ENCODE data around the gene PIEZO1.

Gene PIEZO1

DNA sequence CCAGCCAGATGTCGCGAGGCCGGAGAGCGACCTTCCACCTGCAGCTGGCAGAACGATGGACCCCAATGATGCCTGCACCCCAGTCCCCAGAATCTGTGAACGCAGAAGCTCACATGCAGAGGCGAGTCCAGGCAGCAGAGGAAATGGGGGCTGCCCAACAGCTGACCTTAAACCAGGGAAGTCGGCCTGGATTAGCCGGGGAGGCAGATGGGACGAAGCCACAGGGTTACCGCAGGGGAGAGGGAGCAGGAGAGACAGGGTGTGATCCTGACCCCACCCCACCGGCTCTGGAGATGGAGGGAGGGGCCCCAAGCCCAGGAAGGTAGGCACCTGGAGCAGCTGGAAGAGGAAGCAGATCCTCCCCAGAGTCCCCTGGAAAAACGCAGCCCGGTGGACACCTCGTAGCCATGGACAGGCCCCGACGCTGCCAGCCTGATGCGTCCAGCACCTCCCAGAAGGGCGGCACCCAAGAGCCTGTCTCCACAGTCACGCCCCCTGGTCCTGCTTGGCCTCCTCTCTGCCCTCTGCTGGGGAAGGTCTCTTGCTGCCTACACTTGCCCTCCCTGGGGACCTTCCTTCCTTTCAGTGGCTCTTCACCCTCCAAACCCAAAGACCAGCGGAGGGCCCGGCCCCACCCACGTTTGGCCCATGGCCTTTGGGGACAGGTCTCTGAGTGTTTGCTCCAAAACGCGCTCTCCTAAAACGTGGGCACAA is 37.3 kb downstream of the PIEZO1 start:
- DNase-seq: no peak

DNA sequence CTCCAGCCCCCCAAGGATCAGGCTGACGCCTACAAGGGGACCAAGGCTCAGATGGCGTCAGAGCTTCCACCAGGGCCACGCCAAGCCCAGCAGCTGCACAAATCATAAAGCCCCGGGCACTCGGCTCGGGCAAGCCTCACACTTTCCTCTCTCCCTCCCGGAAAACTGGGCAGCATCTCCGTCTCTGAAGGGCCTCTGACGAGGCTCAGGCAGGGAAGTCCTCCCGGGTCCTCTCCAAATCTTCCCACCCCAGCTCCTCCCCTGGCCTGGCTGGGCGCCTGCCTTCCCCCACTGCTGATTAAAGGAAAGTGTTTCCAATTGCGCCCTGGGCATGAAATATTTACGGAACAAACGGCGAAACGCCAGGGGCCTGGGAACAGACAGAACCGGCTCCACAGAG is 38.5 kb downstream of the PIEZO1 start:
- DNase-seq: no peak

DNA sequence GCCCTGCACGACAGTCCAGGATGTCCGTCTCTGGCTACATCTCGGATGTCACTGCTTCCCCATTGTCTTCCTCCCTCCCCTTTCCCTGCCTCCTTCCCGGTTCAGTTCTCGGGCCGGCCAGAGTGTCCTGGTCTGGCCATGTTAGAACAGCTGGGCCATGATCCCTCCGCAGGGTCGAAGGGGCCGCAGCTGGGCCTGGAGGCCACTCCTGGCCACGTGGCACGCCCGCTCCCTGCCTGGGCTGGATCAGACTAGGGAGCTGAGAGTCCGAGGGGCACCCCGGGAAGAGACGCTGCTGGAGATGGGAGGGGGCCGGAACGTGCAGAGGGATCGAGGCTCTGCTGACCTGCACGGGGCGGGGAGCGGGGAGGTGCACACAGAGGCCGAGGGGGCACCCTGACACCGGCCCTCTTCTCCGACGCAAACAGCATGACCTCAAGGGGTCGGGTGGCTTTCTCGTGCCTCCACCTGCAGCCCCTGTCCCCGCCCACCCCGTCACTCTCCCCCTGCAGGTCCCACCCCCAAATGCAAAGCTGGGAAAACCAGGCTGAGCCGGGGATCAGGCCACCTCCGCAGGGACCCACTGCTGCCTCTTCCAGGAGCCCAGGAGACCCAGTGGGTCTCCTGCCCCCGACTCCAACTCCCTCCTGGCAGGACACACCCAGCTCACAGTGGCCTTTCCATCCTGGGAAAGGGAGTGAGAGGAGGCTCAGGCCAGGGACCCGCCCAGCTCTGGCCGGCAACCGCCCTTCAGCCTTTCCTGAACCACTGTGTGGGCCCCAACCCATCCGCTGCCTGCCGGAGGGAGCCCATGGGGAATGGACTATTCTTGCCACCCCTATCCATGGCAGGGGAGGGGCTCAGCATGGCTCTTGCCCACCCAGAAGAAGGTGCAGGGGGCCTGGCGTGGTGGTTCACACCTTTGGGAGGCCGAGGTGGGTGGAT is 40.2 kb downstream of the PIEZO1 start:
- DNase-seq: no peak

DNA sequence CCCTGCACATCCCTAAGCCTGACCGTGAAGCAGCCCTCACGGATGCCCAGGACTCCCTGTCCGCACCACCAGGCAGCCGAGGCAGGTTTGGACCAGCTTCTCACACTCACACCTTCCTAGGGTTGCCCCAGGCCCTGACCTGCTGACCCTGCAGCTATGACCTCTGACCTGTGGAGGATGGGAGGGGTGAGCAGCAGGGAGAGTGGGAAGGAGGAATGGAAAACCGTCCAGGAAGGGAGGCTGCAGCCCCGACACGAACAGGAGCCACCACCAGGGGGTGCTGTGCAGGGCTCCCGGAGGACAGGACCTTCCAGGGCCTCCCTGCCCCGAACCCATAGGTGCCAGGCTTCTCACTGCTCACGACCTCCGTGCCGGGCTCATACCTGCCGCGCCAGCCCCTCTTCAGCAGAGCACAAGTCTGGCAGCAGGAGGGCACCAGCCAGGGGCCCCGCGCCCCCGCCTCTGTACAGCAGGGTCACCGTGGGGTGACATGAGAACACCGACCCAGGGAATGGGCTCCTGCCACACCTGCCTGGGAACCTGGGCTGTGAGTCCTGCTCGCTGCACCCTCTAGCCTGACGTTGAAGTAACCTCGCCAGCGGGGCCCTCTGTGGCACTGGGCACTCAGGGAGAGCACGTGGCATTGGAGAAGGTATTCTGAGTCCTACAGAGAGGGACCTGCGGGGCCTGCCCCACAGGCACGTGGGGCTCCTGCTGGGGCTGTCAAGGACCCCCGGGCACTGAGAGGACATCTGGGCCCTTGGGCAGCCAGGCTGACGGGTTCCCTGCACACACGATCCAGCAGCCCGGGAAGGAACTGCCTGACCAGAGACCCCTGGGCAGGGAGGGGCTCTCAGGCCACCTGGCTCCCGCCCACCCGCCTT is 41.1 kb downstream of the PIEZO1 start:
- no peak for DNase-seq

DNA sequence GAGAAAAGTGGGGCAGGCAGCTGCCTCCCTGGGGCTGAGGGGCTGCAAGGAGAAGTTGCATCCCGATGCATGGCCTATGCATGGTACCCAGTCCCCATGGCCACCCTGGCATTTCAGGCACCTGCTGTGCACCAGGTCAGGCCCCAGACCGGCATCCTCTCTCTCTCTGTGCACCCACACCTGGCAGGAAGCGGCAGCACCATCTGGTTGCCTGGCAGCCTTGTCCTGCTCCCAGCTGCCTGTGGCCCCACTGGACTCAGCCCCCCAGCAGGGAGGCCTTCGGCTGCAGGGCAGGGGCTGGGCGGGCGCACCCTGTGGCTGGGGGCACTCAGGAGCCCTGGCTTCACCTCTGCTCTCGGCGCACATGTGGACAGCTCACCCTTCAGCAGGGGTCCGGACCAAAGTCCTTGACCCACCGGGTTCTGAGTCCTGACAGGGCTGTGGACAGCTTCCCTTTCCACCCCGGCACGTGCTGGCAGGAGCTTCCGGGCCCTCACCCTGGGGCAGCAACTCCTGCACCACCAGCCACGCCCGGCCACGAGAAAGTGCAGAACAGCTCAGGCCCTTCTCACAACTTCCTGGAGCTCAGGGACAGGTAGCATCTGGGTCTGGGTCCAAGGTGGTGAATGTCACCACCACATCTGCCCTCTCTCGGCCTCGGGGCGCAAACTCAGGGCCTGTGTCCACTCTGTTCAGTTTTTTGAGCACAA is 42.0 kb downstream of the PIEZO1 start:
- no peak for DNase-seq

DNA sequence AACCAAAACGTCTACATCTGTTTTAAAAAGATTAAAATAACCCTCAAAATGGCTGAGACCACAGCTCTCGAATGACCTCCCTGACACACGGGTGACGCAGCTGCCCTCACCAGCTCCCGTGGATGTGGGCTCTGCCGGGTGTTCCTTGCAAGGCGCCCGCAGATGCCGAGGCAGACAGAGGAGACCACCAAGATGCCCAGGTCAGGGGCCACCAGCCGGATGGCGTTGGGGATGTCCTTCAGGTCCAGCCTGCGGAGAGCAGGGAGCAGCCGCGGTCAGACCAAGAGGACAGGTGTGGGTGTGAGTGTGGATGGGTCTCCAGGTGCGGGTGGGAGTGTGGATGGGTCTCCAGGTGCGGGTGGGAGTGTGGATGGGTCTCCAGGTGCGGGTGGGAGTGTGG is 43.7 kb downstream of the PIEZO1 start:
- no peak for DNase-seq

DNA sequence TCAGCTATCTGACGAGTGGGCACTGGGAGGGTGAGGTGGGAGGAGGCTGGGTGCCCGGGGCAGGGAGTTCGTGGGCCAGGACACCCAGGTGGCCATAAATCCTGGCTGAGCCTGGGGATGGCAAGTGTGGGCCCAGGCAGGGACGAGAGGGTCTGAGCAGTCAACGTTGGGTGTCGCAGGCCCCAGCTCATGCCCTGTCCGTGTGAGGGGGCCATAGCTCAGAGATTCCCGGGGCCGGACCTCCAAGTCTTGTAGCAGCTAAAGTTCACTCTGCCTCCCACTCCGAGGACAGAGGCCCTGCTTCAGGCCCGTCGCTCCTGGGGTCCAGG is 44.3 kb downstream of the PIEZO1 start:
- no peak for DNase-seq

DNA sequence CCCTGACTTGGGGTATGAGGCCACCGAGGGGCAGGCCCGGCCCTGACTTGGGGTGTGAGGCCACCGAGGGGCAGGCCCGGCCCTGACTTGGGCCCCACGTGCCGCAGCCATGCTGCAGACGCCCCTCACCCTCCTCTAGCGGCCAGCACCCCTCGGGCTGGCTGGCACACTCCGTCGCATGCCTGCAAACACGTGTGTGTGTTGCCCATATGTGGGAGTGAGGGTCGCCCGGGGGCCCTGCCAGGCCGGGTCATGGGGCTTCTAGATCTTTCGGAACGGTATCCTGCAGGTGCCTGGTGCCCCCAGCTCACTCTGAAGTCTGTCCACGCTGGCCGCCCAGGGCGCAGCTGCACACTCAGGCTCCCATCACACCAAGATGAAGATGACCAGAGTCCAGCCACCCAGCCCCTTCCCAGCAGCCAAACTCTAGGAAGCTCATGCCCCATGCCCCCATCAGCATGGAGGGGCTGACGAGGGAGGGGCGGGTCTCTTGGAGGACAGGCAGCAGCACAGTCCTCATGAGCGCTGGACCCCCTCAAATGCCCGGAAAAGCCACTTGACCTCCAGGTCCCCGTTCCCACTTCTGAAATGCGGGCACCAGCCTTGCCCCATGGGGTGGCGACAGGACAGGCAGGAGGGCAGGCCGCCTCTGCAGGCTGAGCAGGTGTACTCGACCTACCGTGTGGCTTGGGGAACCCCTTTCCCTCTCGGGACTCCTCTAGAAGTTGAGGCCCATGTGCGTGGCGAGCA is 44.9 kb downstream of the PIEZO1 start:
- no peak for DNase-seq

DNA sequence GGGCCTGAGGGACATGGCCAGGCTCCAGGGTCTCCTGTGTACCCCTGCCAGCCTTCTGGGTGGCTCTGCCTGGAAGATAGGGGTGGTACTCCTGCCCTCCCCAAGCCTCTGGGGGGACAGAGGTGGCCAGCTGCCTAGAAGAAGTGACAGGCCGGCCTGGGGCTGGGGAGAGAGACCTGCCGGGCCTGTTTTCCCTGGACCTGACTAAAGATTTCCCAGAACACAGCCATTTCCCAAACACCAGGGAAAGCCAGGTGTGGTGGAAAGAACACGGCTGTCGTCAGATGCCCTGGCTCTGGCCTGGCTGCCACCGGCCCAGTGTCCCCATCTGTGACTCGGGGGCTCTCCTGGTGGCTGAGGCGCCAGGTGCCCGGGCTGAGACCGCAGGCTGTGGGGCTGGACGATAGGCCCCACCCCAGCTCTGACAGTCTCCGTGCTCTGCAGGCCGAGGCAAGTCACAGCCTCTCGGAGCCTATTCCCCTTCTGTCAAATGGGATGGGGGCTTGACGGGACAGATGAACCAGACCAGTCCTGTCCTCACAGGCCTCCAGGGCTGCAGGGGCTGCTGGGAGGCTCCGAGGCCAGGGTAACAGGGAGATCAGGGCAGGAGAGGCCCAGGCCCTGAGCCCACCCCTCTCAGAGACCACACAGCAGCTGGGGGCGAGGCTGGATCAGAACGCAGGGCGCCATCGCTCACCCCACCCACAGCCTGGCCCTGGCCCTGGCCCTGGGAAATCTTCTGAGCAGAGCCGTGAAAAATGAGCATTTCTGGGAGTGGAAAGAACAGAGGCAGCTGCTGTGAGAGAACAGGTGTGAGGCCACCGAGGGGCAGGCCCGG is 45.7 kb downstream of the PIEZO1 start:
- no peak for DNase-seq

DNA sequence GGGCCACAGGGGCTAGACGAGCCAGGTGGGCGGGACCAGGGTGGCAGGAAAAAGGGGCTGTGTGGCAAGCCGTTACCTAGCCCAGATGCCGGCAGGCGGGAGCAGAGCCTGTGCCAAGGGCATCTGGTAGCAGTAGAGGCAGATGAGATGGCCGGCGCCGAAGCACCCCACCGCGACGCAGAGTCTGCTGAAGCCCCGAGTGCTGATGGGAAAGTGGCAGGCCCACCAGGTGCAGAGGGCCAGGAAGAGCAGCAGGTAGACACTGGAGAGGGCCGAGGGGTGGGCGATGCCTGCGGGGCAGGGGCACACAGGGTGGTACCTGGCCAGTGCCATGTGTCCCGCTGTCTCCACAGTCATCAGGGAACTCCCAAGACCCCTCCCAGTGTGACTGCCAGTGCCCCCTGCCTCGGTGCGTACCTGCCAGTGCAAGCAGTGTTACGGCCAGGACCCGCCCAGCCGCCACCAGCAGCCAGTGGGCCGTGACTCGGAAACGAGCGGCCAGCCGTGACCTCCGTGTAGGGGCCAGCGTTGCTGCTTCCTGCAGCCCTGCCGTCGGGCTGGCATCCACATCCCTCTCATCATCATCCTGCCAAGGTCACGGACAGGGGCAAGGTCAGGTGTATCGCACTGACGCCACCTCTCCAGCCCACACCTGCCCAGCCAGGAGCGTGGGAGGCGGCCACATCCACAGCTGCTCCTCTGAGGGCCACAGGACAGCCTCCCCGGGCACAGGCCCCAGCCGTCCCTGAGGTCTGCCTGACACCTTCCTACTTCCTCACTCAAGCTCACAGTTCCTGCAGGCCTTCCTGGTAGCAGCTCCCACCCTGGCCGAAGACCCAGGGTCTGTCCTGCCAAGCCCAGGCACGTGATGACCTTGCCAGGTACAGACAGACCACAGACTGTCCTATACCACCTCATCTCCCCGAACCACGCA is 46.6 kb downstream of the PIEZO1 start:
- DNase-seq: no peak

DNA sequence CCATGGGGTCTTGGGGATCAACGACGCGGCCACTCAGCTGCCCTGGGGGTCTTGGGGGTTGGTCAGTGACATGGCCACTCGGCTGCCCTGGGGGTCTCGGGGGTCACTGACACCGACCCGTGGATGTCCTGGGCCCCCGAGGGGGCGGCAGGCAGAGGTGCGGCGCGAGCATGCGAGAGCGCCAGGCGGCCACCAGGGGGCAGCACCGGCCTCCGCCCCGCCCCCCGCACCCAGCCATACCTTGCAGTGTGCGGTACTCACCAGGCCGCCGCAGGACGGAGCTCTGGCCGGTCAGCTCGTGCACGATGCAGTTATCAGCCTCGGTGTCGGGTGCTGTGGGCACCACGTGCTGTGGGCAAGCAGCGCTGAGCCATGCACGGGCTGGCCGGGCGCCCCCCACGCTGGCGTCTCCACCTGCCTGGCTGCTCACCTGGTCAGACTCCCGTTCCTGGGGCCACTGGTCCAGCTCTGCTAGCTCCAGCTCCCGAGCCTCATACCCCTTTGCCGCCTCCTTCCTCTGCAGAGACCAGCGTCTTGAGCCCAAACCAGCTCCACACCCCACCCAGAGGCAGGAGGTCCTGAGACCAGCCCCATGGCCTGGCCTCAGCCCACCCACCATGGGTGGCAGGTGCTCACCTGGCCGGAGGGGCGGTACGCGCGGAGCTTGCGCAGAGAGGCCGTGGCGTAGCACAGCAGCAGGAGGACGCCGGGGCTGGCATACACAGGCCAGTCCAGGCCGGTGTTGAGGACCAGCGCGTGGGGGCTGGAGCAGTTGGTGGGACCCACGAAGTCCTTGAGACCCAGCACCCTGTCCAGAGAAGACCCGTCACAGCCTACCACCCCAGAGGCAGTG is 47.5 kb downstream of the PIEZO1 start:
- peak; percentile 9 for DNase-seq

DNA sequence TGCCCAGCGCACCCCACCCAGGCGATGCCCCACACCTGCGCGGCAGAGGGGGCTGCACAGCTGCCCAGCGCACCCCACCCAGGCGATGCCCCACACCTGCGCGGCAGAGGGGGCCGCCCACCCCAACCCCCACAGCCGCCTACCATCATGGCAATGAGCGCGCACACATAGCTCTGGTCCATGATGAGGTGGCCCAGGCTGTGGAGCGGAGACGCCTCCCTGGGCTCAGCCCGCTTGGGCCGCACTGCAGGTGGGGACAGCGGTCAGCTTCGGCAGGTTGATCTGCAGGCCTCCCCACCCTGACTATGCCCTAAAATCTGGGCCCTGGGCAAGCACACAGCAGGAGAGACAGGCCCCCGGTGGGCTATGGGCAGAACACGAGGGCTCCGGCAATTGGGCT is 48.5 kb downstream of the PIEZO1 start:
- no peak for DNase-seq

DNA sequence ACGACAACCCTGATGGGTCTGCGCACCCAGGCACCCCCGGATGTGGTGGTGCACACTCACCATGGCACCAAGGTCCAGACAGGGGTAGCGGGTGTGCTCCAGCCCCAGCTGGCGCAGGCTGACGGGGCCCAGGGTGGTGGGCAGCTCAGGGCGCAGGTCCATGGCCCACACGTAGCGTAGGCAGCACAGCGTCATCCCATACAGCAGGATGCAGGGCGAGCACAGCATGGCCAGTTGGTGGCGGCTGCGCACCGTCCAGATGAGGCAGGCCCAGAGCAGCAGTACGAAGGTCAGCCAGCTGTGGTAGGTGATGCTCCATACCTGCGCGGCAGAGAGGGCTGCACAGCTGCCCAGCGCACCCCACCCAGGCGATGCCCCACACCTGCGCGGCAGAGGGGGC is 48.9 kb downstream of the PIEZO1 start:
- DNase-seq: no peak

DNA sequence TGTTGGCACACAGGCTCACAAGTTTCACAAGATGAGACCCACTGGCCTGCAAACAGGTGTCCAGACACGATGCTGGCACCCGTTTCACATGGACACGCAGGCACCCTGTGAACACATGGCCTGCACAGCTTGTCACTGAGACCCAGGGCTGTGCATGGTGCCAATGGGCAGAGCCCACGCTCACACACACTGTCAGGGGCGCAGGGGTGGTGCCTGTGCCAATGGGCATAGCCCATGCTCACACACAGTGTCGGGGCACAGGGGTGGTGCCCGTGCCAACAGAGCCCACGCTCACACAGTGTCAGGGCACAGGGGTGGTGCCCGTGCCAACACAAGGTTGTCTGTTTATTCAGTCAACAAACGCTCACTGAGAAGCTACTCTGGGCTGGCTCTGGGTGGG is 49.4 kb downstream of the PIEZO1 start:
- no peak for DNase-seq

DNA sequence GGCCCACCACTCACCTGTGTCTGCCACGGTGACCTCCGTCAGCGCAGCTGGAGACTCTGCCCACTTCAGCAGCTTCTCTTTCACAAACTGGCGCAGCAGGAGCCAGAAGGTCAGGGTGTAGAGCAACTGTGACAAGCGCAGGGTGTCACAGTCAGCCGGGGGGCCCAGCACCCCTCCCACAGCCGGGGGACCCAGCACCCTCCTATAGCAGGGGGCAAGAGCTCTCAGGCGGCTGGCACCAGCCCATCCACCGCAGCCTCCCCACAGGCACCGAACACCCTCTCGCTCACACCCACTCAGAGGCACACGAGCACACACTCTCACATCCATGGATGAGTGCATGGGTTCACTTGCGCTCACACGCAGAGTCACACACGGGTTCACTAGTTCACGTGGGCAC is 49.9 kb downstream of the PIEZO1 start:
- no peak for DNase-seq

DNA sequence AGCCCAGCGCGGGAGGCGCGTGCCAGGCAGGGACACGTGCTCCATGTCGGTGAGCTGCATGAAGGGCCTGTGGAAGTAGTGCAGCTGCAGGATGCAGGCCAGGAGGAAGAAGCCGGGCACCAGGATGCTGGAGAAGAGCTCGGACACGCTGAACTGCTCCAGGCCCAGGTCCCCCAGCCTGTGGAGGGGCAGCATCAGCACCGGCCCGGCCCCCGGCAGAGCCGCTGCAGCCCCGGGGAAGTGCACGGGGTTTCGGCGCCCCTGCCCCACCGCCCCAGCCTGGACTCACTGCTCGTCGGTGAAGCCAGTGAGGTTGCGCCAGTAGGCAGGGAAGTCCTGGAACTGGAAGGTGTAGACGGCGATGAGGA is 50.7 kb downstream of the PIEZO1 start:
- DNase-seq: no peak

DNA sequence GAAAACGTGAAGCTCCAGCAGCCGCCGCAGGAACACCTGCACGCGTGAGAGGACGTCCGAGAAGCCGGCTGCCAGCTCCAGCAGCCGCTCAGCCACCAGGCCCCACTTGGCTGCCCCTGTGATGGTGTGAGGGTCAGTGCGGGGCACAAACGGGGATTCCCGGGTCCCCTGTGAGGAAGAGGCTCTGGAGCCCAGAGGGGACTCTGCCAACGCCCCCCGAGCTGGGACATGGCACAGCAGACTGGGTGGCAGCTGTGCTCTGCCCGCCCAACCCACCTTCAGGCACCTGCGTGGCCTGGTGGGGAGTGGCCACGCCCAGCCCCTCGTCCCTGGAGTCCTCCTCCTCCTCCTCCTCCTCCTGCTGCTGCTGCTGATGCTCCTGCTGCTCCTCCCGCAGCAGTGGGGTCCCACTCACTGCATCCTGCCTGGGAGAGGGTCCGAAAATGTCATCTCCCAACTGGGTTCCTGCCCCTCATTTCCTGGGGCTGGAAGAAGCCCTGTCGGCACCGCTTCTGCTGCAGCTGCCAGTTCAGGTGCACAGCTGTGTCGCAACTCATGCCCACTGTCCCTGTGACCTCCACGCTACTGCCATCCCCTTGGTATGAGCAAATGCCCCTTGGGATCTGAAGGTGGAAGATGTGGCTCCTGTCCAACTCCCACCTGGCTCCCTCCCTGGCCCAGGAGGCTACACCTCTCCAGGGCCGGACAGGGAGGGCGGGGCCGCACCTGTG is 51.2 kb downstream of the PIEZO1 start:
- no peak for DNase-seq

DNA sequence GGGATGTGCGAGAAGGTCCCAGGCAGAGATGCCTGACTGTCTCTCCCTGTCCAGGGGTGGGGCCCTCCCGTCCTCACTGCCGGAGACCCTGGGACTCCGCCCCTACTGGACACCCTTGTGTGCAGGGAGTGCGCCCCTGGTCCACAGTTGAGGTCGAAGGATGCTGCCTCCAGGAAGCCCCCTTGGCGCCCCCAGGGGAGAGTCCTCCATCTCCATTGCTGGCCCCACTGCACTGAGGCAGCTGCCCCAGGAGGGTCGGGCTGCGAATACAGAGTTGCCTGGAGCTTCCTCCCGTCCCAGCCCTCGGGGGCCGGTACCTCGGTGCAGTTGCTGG is 52.1 kb downstream of the PIEZO1 start:
- DNase-seq: no peak
